Subcutaneous abdominal adipose tissue (tissue), 5 donors: ENCODE measurements around the gene SYT13.

Experiments
- H3K27ac ChIP-seq: one replicate; pipeline ENCODE4 v1.7.0; 2013; ENCODE audit warnings: low read depth, mild to moderate bottlenecking, inconsistent platforms, low read length, moderate library complexity
- H3K27me3 ChIP-seq, 5 donors: one replicate each; pipeline ENCODE4 v1.7.0; 2013; ENCODE audit warnings: low read length in 5 of 5, inconsistent platforms in 1 of 5; ENCODE audit not compliant: control insufficient read depth in 5 of 5, insufficient read depth in 4 of 5
- H3K36me3 ChIP-seq, 5 donors: one replicate each; pipeline ENCODE4 v1.7.0; 2013; ENCODE audit warnings: low read length in 5 of 5; ENCODE audit not compliant: control insufficient read depth in 5 of 5, insufficient read depth in 5 of 5
- H3K4me1 ChIP-seq, 5 donors: one replicate each; pipeline ENCODE4 v1.7.0; 2013; ENCODE audit warnings: low read length in 5 of 5, mild to moderate bottlenecking in 3 of 5, moderate library complexity in 1 of 5; ENCODE audit not compliant: control insufficient read depth in 5 of 5, insufficient read depth in 5 of 5
- H3K4me3 ChIP-seq, 5 donors: one replicate each; pipeline ENCODE4 v1.7.0; 2013; ENCODE audit warnings: low read length in 5 of 5, low read depth in 1 of 5
- H3K9ac ChIP-seq, 5 donors: one replicate each; pipeline ENCODE4 v1.7.0; 2013; ENCODE audit warnings: low read length in 5 of 5, mild to moderate bottlenecking in 4 of 5, moderate library complexity in 3 of 5
- H3K9me3 ChIP-seq, 5 donors: one replicate each; pipeline ENCODE4 v1.7.0; 2013; ENCODE audit warnings: low read length in 5 of 5; ENCODE audit not compliant: control insufficient read depth in 5 of 5
- donor health status: healthy.
- donor health status: healthy.
- donor health status: healthy.
- donor health status: healthy.
- donor health status: healthy.

Gene SYT13

GRCh38 chr11:45225961-45226871 lies 59.9 kb downstream of the SYT13 start:
- Histone ChIP-seq H3K27me3 (no peaks in the 10 kb centered on the region), H3K9me3 (no peaks in the 10 kb centered on the region), H3K4me1 (no peaks in the 10 kb centered on the region), H3K27ac (no peak overlapping the region), H3K4me3 (no peak overlapping the region), H3K36me3 (peaks cover 0 to 54% (median 34%) of the 10 kb centered on the region in 5 donors), H3K9ac (no peak overlapping the region)

- H3K4me1 ChIP-seq, result no peaks in the 10 kb centered on the region
- peaks cover 0 to 60% (median 34%) of the 10 kb centered on the region in 5 donors for H3K36me3 ChIP-seq
- H3K4me3 ChIP-seq, result no peak overlapping the region
Observed at GRCh38 chr11:45225277-45225676, 60.9 kb downstream of the SYT13 start.

GRCh38 chr11:45224766-45225165 lies 61.4 kb downstream of the SYT13 start:
- no peak overlapping the region for H3K27ac ChIP-seq
- no peak overlapping the region for H3K9ac ChIP-seq
- H3K4me1 ChIP-seq, result no peaks in the 10 kb centered on the region
- no peak overlapping the region for H3K4me3 ChIP-seq
- peaks cover 0 to 65% (median 38%) of the 10 kb centered on the region in 5 donors for H3K36me3 ChIP-seq
- no peaks in the 10 kb centered on the region for H3K9me3 ChIP-seq
- H3K27me3 ChIP-seq, result no peaks in the 10 kb centered on the region

More at GRCh38 chr11:45225277-45225676, 60.9 kb downstream of the SYT13 start:
- no peak overlapping the region for H3K27ac ChIP-seq
- H3K9me3 ChIP-seq, result no peaks in the 10 kb centered on the region
- no peaks in the 10 kb centered on the region for H3K27me3 ChIP-seq
- H3K9ac ChIP-seq, result no peak overlapping the region

GRCh38 chr11:45223496-45223895 lies 62.6 kb downstream of the SYT13 start:
- Histone ChIP-seq H3K9me3 (no peaks in the 10 kb centered on the region), H3K9ac (no peak overlapping the region), H3K27me3 (no peaks in the 10 kb centered on the region), H3K27ac (no peak overlapping the region), H3K4me3 (no peak overlapping the region), H3K36me3 (peaks cover 0 to 70% (median 42%) of the 10 kb centered on the region in 5 donors), H3K4me1 (no peaks in the 10 kb centered on the region)

GRCh38 chr11:45219411-45219810 lies 66.7 kb downstream of the SYT13 start:
- peaks cover 0 to 31% (median 10%) of the 10 kb centered on the region in 5 donors for H3K36me3 ChIP-seq
- H3K9ac ChIP-seq, result no peak overlapping the region
- no peak overlapping the region for H3K27ac ChIP-seq
- H3K9me3 ChIP-seq, result no peaks in the 10 kb centered on the region
- no peaks in the 10 kb centered on the region for H3K27me3 ChIP-seq
- no peaks in the 10 kb centered on the region for H3K4me1 ChIP-seq
- H3K4me3 ChIP-seq, result no peak overlapping the region

GRCh38 chr11:45218705-45219104 lies 67.4 kb downstream of the SYT13 start:
- Histone ChIP-seq H3K9ac (no peak overlapping the region), H3K36me3 (peaks cover 0 to 30% (median 7%) of the 10 kb centered on the region in 5 donors), H3K4me1 (no peaks in the 10 kb centered on the region), H3K4me3 (no peak overlapping the region), H3K9me3 (no peaks in the 10 kb centered on the region), H3K27me3 (no peaks in the 10 kb centered on the region), H3K27ac (no peak overlapping the region)

- H3K27ac ChIP-seq, result no peak overlapping the region
- H3K9me3 ChIP-seq, result no peaks in the 10 kb centered on the region
- no peaks in the 10 kb centered on the region for H3K4me1 ChIP-seq
- H3K9ac ChIP-seq, result no peak overlapping the region
- no peak overlapping the region for H3K4me3 ChIP-seq
- peaks cover 0 to 38% (median 12%) of the 10 kb centered on the region in 5 donors for H3K36me3 ChIP-seq
- H3K27me3 ChIP-seq, result no peaks in the 10 kb centered on the region
Observed at GRCh38 chr11:45217991-45218390, 68.2 kb downstream of the SYT13 start.

- Histone ChIP-seq H3K9ac (no peak overlapping the region), H3K9me3 (no peaks in the 10 kb centered on the region)
Observed at GRCh38 chr11:45216901-45217300, 69.2 kb downstream of the SYT13 start.

GRCh38 chr11:45216031-45216430 lies 70.1 kb downstream of the SYT13 start:
- Histone ChIP-seq H3K9ac (no peak overlapping the region), H3K27me3 (no peaks in the 10 kb centered on the region), H3K4me1 (no peaks in the 10 kb centered on the region), H3K4me3 (no peak overlapping the region), H3K36me3 (peaks cover 0 to 39% (median 19%) of the 10 kb centered on the region in 5 donors), H3K27ac (no peak overlapping the region), H3K9me3 (no peaks in the 10 kb centered on the region)

More at GRCh38 chr11:45216901-45217300, 69.2 kb downstream of the SYT13 start:
- H3K36me3 ChIP-seq, result peaks cover 0 to 42% (median 19%) of the 10 kb centered on the region in 5 donors
- no peak overlapping the region for H3K27ac ChIP-seq
- no peaks in the 10 kb centered on the region for H3K27me3 ChIP-seq
- no peak overlapping the region for H3K4me3 ChIP-seq
- no peaks in the 10 kb centered on the region for H3K4me1 ChIP-seq

- Histone ChIP-seq H3K27me3 (no peaks in the 10 kb centered on the region), H3K36me3 (peaks cover 0 to 34% (median 19%) of the 10 kb centered on the region in 5 donors), H3K27ac (no peak overlapping the region)
Observed at GRCh38 chr11:45215098-45215865, 70.9 kb downstream of the SYT13 start.

More at GRCh38 chr11:45215098-45215865, 70.9 kb downstream of the SYT13 start:
- Histone ChIP-seq H3K4me1 (peaks cover 0 to 6% (median 2%) of the 10 kb centered on the region in 5 donors), H3K9me3 (no peaks in the 10 kb centered on the region), H3K9ac (no peak overlapping the region), H3K4me3 (no peak overlapping the region)
